K562 (cell line): Measurements from ENCODE around the gene DNAAF3. TPM values are rescaled to one million over a fixed set of nuclear protein-coding genes. Genes with fewer than 3 reads are reported as not detected.

ENCODE experiments used
- CREM ChIP-seq: IDR thresholded peaks from 2 replicates; pipeline ENCODE4 v1.6.1; 2014; ENCODE audit warnings: antibody characterized with exemption, low read depth
- CTBP1 ChIP-seq: fragments of 450-650 bp; IDR thresholded peaks from 2 replicates; pipeline ENCODE4 v1.6.1; 2016; ENCODE audit warnings: borderline replicate concordance
- DNMT1 ChIP-seq: fragments of 450-650 bp; IDR thresholded peaks from 2 replicates; pipeline ENCODE4 v1.6.1; 2016; ENCODE audit warnings: antibody characterized with exemption, mild to moderate bottlenecking
- ETV5 ChIP-seq: sonication (generic); formaldehyde crosslinking; IDR thresholded peaks from 2 replicates; pipeline ENCODE4 v1.4.0; 2020; ENCODE audit warnings: low read depth, mild to moderate bottlenecking, missing genetic modification reagents
- NRF1 ChIP-seq, 2 experiments: fragments of 450-650 bp; IDR thresholded peaks in 1 of 2; conservative IDR thresholded peaks in 1 of 2; 2 replicates each; pipeline ENCODE4 v1.6.1; 2014; ENCODE audit warnings: mild to moderate bottlenecking in 2 of 2
- SP1 ChIP-seq: sonication (generic); formaldehyde crosslinking; IDR thresholded peaks from 2 replicates; pipeline ENCODE4 v1.8.1; 2022; ENCODE audit warnings: mild to moderate bottlenecking, missing genetic modification reagents
- SPI1 ChIP-seq: IDR thresholded peaks from 2 replicates; pipeline ENCODE4 v1.6.1; 2011; ENCODE audit warnings: low read depth, low read length, control low read depth, borderline replicate concordance
- ZBTB7A ChIP-seq: IDR thresholded peaks from 2 replicates; pipeline ENCODE4 v1.6.1; 2011; ENCODE audit warnings: low read depth, mild to moderate bottlenecking, low read length, moderate library complexity, borderline replicate concordance; ENCODE audit not compliant: control insufficient read depth
- ZNF41 ChIP-seq: fragments of 250-450 bp; sonication (Bioruptor Pico); conservative IDR thresholded peaks from 2 replicates; pipeline ENCODE4 v1.4.0; 2020; ENCODE audit warnings: mild to moderate bottlenecking
- polyA plus RNA-seq, 8 experiments: library from polyadenylated mRNA; depleted of rRNA in 4 of 8; stranded (reverse) in 5 of 8; unstranded in 3 of 8; fragments of >200 nt; fragmentation: Nextera tagmentation in 2 of 8; fragmentation: Illumina TruSeq in 1 of 8; extraction: Ambion mirVana in 2 of 8; extraction: Trizol in 1 of 8; gene quantifications; 2 replicates each; pipeline versions ENCODE4 v1.2.1 to v1.2.3, GENCODE V29; 2011 to 2014; ENCODE audit warnings: inconsistent platforms in 1 of 8, missing spikeins in 1 of 8
- total RNA-seq, 7 experiments: library from RNA; depleted of rRNA in 6 of 7; stranded (reverse); fragments of >200 nt in 6 of 7; fragmentation: Illumina TruSeq in 2 of 7; extraction: Trizol in 2 of 7; gene quantifications; 2 replicates each; pipeline versions ENCODE4 v1.2.1 to v1.2.3, GENCODE V29; 2011 to 2021; ENCODE audit warnings: low replicate concordance in 1 of 7
- TF ChIP-seq, protein P1 (sequence below): fragments of 250-450 bp; sonication (Bioruptor Pico); IDR thresholded peaks from 2 replicates; pipeline ENCODE4 v1.8.0; 2022; ENCODE audit warnings: inconsistent platforms
- TF ChIP-seq, protein P2 (sequence below): sonication (generic); formaldehyde crosslinking; IDR thresholded peaks from 2 replicates; pipeline ENCODE4 v1.8.1; 2022; ENCODE audit warnings: missing genetic modification reagents
- TF ChIP-seq, protein P3 (sequence below): sonication (generic); IDR thresholded peaks from 2 replicates; pipeline ENCODE4 v1.6.1; 2016

DNAAF3 gene
- total and polyA plus RNA-seq, 9 of the 15 experiments (the other 6 are each of a cell fraction or from before 2014, with no cell fraction given) = 21.6 to 61.5 (median 43.0) TPM

DNA sequence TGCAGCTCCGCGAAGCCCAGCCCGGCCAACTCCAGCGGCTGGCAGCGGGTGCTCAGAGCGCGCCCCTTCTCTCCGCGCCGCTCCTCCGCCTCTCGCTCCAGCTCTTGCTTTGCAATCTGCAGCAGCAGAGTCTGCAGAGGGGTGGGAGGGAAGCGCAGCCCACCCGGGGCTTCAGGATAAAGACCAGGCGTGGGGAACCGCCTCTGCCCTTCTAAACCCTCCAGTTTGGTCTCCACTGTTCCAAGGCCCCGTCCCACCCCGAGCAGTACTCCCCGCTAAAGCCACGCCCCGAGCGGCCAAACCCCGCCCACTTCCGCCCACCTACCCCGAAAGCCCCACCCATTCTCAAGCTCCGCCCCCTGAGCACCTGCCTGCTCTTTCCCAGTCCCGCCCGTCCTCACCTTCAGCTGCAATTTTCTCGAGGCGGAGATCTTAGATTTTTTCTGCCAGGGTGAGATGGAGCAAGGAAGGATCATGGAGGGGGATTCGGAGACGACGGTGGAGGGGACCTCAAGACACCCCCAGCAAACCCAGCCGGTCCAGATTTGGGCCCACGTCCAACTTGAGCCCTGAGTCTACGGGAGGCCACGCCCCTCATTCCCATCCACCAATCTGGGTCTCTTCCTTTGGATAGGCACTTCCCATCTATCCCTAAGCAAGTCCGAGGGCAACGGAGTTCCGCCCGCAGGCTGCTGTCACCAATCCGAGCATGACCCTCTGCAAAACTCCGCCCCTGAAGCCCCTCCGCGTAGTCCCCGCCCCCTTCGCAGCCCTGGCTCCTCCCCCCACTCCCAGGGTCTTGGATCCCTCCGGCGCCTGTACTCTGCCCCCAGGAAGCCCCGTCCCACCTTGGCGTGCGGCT lies 10.0 kb downstream of the DNAAF3 start (continued):
- TF ChIP-seq, protein P1, sequence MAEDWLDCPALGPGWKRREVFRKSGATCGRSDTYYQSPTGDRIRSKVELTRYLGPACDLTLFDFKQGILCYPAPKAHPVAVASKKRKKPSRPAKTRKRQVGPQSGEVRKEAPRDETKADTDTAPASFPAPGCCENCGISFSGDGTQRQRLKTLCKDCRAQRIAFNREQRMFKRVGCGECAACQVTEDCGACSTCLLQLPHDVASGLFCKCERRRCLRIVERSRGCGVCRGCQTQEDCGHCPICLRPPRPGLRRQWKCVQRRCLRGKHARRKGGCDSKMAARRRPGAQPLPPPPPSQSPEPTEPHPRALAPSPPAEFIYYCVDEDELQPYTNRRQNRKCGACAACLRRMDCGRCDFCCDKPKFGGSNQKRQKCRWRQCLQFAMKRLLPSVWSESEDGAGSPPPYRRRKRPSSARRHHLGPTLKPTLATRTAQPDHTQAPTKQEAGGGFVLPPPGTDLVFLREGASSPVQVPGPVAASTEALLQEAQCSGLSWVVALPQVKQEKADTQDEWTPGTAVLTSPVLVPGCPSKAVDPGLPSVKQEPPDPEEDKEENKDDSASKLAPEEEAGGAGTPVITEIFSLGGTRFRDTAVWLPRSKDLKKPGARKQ (CRISPR knock-in tag) = no peak
- TF ChIP-seq ZNF41 (no peak), CREM (0 out of 2 replicates have a peak, but pooled peaks have one; percentile 8), ZBTB7A (peak; percentile 66), DNMT1 (no peak), NRF1 (conservative IDR thresholded peaks at IDR 0.05 in 1 of 2, IDR thresholded peaks at IDR 0.05 in 1 of 2) (peak; percentile 49 to 64; a peak in 3 of 4 replicates), ETV5 (CRISPR knock-in tag) (0 out of 2 replicates have a peak, but pooled peaks have one; percentile 12), SPI1 (peak; percentile 76; the same call in 1 of the 2 replicates), CTBP1 (peak; percentile 22; the same call in 1 of the 2 replicates), SP1 (CRISPR knock-in tag) (peak; percentile 81)
- TF ChIP-seq, protein P2, sequence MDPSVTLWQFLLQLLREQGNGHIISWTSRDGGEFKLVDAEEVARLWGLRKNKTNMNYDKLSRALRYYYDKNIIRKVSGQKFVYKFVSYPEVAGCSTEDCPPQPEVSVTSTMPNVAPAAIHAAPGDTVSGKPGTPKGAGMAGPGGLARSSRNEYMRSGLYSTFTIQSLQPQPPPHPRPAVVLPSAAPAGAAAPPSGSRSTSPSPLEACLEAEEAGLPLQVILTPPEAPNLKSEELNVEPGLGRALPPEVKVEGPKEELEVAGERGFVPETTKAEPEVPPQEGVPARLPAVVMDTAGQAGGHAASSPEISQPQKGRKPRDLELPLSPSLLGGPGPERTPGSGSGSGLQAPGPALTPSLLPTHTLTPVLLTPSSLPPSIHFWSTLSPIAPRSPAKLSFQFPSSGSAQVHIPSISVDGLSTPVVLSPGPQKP (CRISPR knock-in tag) = no peak
- TF ChIP-seq, protein P3, sequence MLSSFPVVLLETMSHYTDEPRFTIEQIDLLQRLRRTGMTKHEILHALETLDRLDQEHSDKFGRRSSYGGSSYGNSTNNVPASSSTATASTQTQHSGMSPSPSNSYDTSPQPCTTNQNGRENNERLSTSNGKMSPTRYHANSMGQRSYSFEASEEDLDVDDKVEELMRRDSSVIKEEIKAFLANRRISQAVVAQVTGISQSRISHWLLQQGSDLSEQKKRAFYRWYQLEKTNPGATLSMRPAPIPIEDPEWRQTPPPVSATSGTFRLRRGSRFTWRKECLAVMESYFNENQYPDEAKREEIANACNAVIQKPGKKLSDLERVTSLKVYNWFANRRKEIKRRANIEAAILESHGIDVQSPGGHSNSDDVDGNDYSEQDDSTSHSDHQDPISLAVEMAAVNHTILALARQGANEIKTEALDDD = no peak
